Heart left ventricle (tissue), 16 donors: ENCODE data around the gene OSBPL10. TPM values are rescaled to one million over a fixed set of nuclear protein-coding genes. Genes with fewer than 3 reads are reported as not detected.

Source experiments
- ATAC-seq, 4 donors: fragments of 200-7000 bp; cut with Tn5 transposase; one replicate each; pipeline ENCODE4 v1.9.1; 2020 to 2022; ENCODE audit warnings: moderate library complexity in 4 of 4, mild to moderate bottlenecking in 3 of 4, moderate number of reproducible peaks in 1 of 4
- DNase-seq, 5 donors: peaks; one replicate each; pipeline ENCODE4 v3.0.0-alpha.2; 2020
- H3K27ac ChIP-seq, 12 donors: fragments of 200-600 bp; sonication (generic) in 4 of 12; one replicate each; pipeline versions ENCODE4 v1.5.0 to v1.8.0; 2016 to 2022; ENCODE audit warnings: mild to moderate bottlenecking in 2 of 12
- H3K27me3 ChIP-seq, 9 donors: fragments of 200-600 bp; sonication (generic) in 2 of 9; one replicate each; pipeline versions ENCODE4 v1.5.1 to v1.8.0; 2016 to 2022; ENCODE audit warnings: mild to moderate bottlenecking in 3 of 9
- H3K36me3 ChIP-seq, 9 donors: fragments of 200-600 bp; sonication (generic) in 2 of 9; one replicate each; pipeline versions ENCODE4 v1.5.0 to v1.8.0; 2018 to 2022; ENCODE audit warnings: mild to moderate bottlenecking in 2 of 9
- H3K4me1 ChIP-seq, 12 donors: fragments of 200-600 bp; sonication (generic) in 4 of 12; one replicate each; pipeline versions ENCODE4 v1.5.0 to v1.8.0; 2016 to 2022; ENCODE audit warnings: mild to moderate bottlenecking in 3 of 12
- H3K4me3 ChIP-seq, 12 donors: fragments of 200-600 bp; sonication (generic) in 4 of 12; one replicate each; pipeline versions ENCODE4 v1.5.0 to v1.8.0; 2017 to 2022; ENCODE audit warnings: mild to moderate bottlenecking in 9 of 12, moderate library complexity in 4 of 12
- H3K9me3 ChIP-seq, 12 donors: fragments of 200-600 bp; sonication (generic) in 4 of 12; one replicate each; pipeline versions ENCODE4 v1.5.0 to v1.8.0; 2016 to 2022; ENCODE audit warnings: mild to moderate bottlenecking in 1 of 12
- CTCF ChIP-seq, 12 donors: fragments of 200-600 bp; sonication (generic) in 4 of 12; IDR thresholded peaks; one replicate each; pipeline versions ENCODE4 v1.5.0 to v1.8.0; 2018 to 2022; ENCODE audit warnings: antibody characterized with exemption in 12 of 12, mild to moderate bottlenecking in 5 of 12
- POLR2A ChIP-seq, 2 donors: fragments of 450-650 bp; IDR thresholded peaks; one replicate each; pipeline ENCODE4 v1.6.1; 2017; ENCODE audit warnings: antibody characterized with exemption in 2 of 2, mild to moderate bottlenecking in 2 of 2, moderate library complexity in 2 of 2
- WGBS, 4 donors: extraction: QIAGEN DNeasy Blood & Tissue Kit in 2 of 4; methylation state at CpG; one replicate each; pipeline versions ENCODE4 v1.1.5 to v1.1.7; 2013 to 2018; 5-methylcytosine and 5-hydroxymethylcytosine counted together
- intact Hi-C, 10 donors: fragments of 100-400 bp; cut with DNase I; formaldehyde crosslinking; loops; one replicate each; pipeline versions ENCODE4 v1.11.1 to v1.14.2; 2022
- polyA plus RNA-seq, 2 donors: library from polyadenylated mRNA; stranded (reverse); fragments of 200-250 nt; gene quantifications; one replicate each; pipeline ENCODE4 v1.2.3, GENCODE V29; 2013
- total RNA-seq, 9 donors: library from RNA; depleted of rRNA in 2 of 9; stranded (reverse); fragments of >200 nt in 2 of 9; fragmentation: NEBNext Ultra II Directional in 3 of 9; extraction: Animal tissue kit (Norgen Biotek cat#: 25700) in 3 of 9; gene quantifications; one replicate each; pipeline versions ENCODE4 v1.1.0 to v1.2.4, GENCODE V29; 2016 to 2023
- donor health status: ischemic (EF 13 %, LVEDD 7.1; RV severe dilation, severe dysfunction).
- donor health status: healthy with polysubstance abuse.
- donor health status: DM: no; HTN: yes; CAD: no.
- donor health status: DM: no; HTN: no; CAD: no.
- donor health status: ischemic (EF 25% LVEDD 6.9; RV normal size, moderate dysfunction).
- donor health status: ischemic (EF 25% LVEDD 5.7; RV mildly dilated, moderate dysfunction).
- donor health status: healthy.
- donor health status: DM: yes; HTN: yes; CAD: no.
- donor health status: ischemic (EF 35%, LVEDD 5.7; RV mildly dilated, moderate dysfunction).
- donor health status: nonischemic (EF 11% LVEDD 7.7; RV severe dilation, severe dysfunction).
- donor health status: DM: yes; HTN: yes; CAD: no.
- donor health status: PGD.
- donor health status: ischemic (EF 29% LVEDD 5.4; RV normal size, mild dysfunction).
- donor health status: nonischemic (EF 23%, LVEDD 6.1; RV moderate dilation, normal function).

Gene OSBPL10
- total and polyA plus RNA-seq, 11 donors = 1.3 to 12.7 (median 3.9) TPM

- Histone ChIP-seq H3K4me3 (no peak overlapping the region), H3K27ac (no peak overlapping the region), H3K27me3 (no peaks in the 10 kb centered on the region), H3K36me3 (peaks cover 0 to 97% (median 72%) of the 10 kb centered on the region in 9 donors), H3K4me1 (peaks cover 0 to 10% (median 0%) of the 10 kb centered on the region in 12 donors), H3K9me3 (no peaks in the 10 kb centered on the region)
- WGBS, 4 donors = 82 to 93% (median 85%) methylated on average over 3 of the region's 3 CpGs
- TF ChIP-seq CTCF (IDR thresholded peaks at IDR 0.05) (no peak), POLR2A (IDR thresholded peaks at IDR 0.05) (no peak)
- DNase-seq (no peak), ATAC-seq (no peak)
- intact Hi-C loops = no loop called here
Measured at GRCh38 chr3:31621314-31621713, 359.7 kb downstream of the OSBPL10 start.

- peaks cover 0 to 13% (median 0%) of the 10 kb centered on the region in 12 donors for H3K4me1 ChIP-seq
- DNase-seq (no peak), ATAC-seq (no peak)
- intact Hi-C loops = no loop called here
- H3K36me3 ChIP-seq = peaks cover 0 to 91% (median 66%) of the 10 kb centered on the region in 9 donors
- H3K27me3 ChIP-seq = no peaks in the 10 kb centered on the region
- WGBS, 4 donors = 95 to 100% (median 97%) methylated on average over 1 of the region's 1 CpG
- no peak overlapping the region for H3K27ac ChIP-seq
- H3K9me3 ChIP-seq = no peaks in the 10 kb centered on the region
- TF ChIP-seq CTCF (IDR thresholded peaks at IDR 0.05) (no peak), POLR2A (IDR thresholded peaks at IDR 0.05) (no peak)
- no peak overlapping the region for H3K4me3 ChIP-seq
Measured at GRCh38 chr3:31620656-31621055, 360.4 kb downstream of the OSBPL10 start.

GRCh38 chr3:31616711-31617110, 364.4 kb downstream of the OSBPL10 start:
- Histone ChIP-seq H3K4me3 (no peak overlapping the region), H3K27me3 (no peaks in the 10 kb centered on the region), H3K4me1 (peaks cover 0 to 13% (median 0%) of the 10 kb centered on the region in 12 donors), H3K27ac (no peak overlapping the region), H3K36me3 (peaks cover 0 to 51% (median 38%) of the 10 kb centered on the region in 9 donors), H3K9me3 (no peaks in the 10 kb centered on the region)
- DNase-seq (no peak), ATAC-seq (no peak)
- intact Hi-C loops = loop anchor here in 3 of 10 donors (10.0 kb wide), 2 partner anchors 52 to 528 kb away; no protein-coding TSS in a partner anchor
- WGBS, 4 donors = 86 to 93% (median 89%) methylated on average over 2 of the region's 2 CpGs
- TF ChIP-seq POLR2A (IDR thresholded peaks at IDR 0.05) = no peak
- TF ChIP-seq CTCF (IDR thresholded peaks at IDR 0.05) = no peak

GRCh38 chr3:31615071-31615875, 365.8 kb downstream of the OSBPL10 start:
- intact Hi-C loops = loop anchor here in 3 of 10 donors (10.0 kb wide), 2 partner anchors 50 to 530 kb away; no protein-coding TSS in a partner anchor
- Histone ChIP-seq H3K4me3 (no peak overlapping the region), H3K36me3 (peaks cover 0 to 37% (median 28%) of the 10 kb centered on the region in 9 donors), H3K27ac (no peak overlapping the region), H3K9me3 (no peaks in the 10 kb centered on the region), H3K4me1 (peaks cover 0 to 13% (median 0%) of the 10 kb centered on the region in 12 donors), H3K27me3 (no peaks in the 10 kb centered on the region)
- TF ChIP-seq CTCF (IDR thresholded peaks at IDR 0.05) (no peak), POLR2A (IDR thresholded peaks at IDR 0.05) (no peak)
- ATAC-seq = no peak
- 87 to 90% (median 89%) methylated on average over 4 of the region's 4 CpGs for WGBS, 4 donors
- DNase-seq = no peak
